H1 (cell line): ENCODE results near the gene FOXF1. TPM values are rescaled to one million over a fixed set of nuclear protein-coding genes. Genes with fewer than 3 reads are reported as not detected.

Experiments
- CTCF ChIA-PET: fragments of 300-600 bp; sonication (Branson Sonifier 250); formaldehyde crosslinking; loops from one replicate; lab custom pipeline; 2021; ENCODE audit not compliant: partially characterized antibody; lab: Charles Lee
- POLR2A ChIA-PET: fragments of 300-600 bp; sonication (Branson Sonifier 250); formaldehyde crosslinking; loops from one replicate; lab custom pipeline; 2021; ENCODE audit warnings: inconsistent platforms; ENCODE audit not compliant: partially characterized antibody; lab: Charles Lee
- DNase-seq, 2 experiments: peaks; one replicate each; pipeline versions ENCODE4 v3.0.0 to v3.0.0-alpha.2; 2010 to 2022; ENCODE audit warnings: low spot score in 2 of 2, low read depth in 1 of 2, mixed read lengths in 1 of 2
- FAIRE-seq: peaks from 2 replicates; lab custom pipeline; 2011; peaks lifted over from hg19 to GRCh38; lab: Jason Lieb, UNC
- H2AFZ ChIP-seq: 2 replicates; pipeline ENCODE4 v1.8.1; 2012; ENCODE audit warnings: low read length, inconsistent platforms
- H2AK5ac ChIP-seq: 2 replicates; pipeline ENCODE4 v1.6.1; 2013; ENCODE audit warnings: low read depth, low read length
- H2BK120ac ChIP-seq: replicated peaks from 2 replicates; pipeline ENCODE3; 2013; ENCODE audit warnings: low read depth, low read length, inconsistent platforms
- H2BK12ac ChIP-seq: 2 replicates; pipeline ENCODE4 v1.6.1; 2013; ENCODE audit warnings: low read depth, low read length
- H2BK15ac ChIP-seq: 2 replicates; pipeline ENCODE4 v1.6.1; 2013; ENCODE audit warnings: low read length
- H2BK20ac ChIP-seq: 2 replicates; pipeline ENCODE4 v1.6.1; 2013; ENCODE audit warnings: low read length
- H2BK5ac ChIP-seq: 2 replicates; pipeline ENCODE4 v1.6.1; 2013; ENCODE audit warnings: low read depth, low read length
- H3K14ac ChIP-seq: 2 replicates; pipeline ENCODE4 v1.6.1; 2013; ENCODE audit warnings: inconsistent platforms; ENCODE audit not compliant: insufficient read length
- H3K18ac ChIP-seq: 2 replicates; pipeline ENCODE4 v1.6.1; 2013; ENCODE audit warnings: low read length; ENCODE audit errors: extremely low read depth
- H3K23ac ChIP-seq: 2 replicates; pipeline ENCODE4 v1.6.1; 2013; ENCODE audit warnings: inconsistent platforms; ENCODE audit not compliant: insufficient read length
- H3K23me2 ChIP-seq: 2 replicates; pipeline ENCODE4 v1.6.1; 2013; ENCODE audit warnings: low read depth, low read length
- H3K27ac ChIP-seq: 2 replicates; pipeline ENCODE4 v1.6.1; 2011; ENCODE audit warnings: low read depth, low read length, inconsistent platforms
- H3K27me3 ChIP-seq, 4 experiments: replicated peaks in 1 of 4; 1 replicate in 1 of 4; 2 replicates in 3 of 4; pipeline versions ENCODE4 v1.6.1 to v1.8.1; 2011 to 2013; ENCODE audit warnings: low read length in 3 of 4, mild to moderate bottlenecking in 3 of 4, inconsistent platforms in 2 of 4, mixed read lengths in 2 of 4, moderate library complexity in 1 of 4; ENCODE audit not compliant: control insufficient read depth in 3 of 4, insufficient read depth in 3 of 4; ENCODE audit errors: extremely low read depth in 1 of 4
- H3K36me3 ChIP-seq, 4 experiments: 2 replicates each; pipeline versions ENCODE4 v1.6.1 to v1.8.1; 2011 to 2013; ENCODE audit warnings: mild to moderate bottlenecking in 4 of 4, low read length in 3 of 4, moderate library complexity in 2 of 4, control low read depth in 1 of 4, inconsistent platforms in 1 of 4; ENCODE audit not compliant: insufficient read depth in 4 of 4, control insufficient read depth in 2 of 4
- H3K4ac ChIP-seq: replicated peaks from 2 replicates; pipeline ENCODE3; 2013; ENCODE audit warnings: low read length, low read depth, mixed read lengths, inconsistent platforms; ENCODE audit not compliant: insufficient read length
- H3K4me1 ChIP-seq, 4 experiments: replicated peaks in 1 of 4; 1 replicate in 1 of 4; 2 replicates in 3 of 4; pipeline versions ENCODE4 v1.6.1 to v1.8.1; 2011 to 2013; ENCODE audit warnings: low read length in 3 of 4, inconsistent platforms in 2 of 4, mixed read lengths in 1 of 4; ENCODE audit not compliant: insufficient read depth in 4 of 4, control insufficient read depth in 3 of 4
- H3K4me2 ChIP-seq, 2 experiments: 2 replicates each; pipeline versions ENCODE4 v1.6.1 to v1.8.1; 2011 to 2013; ENCODE audit warnings: low read depth in 2 of 2, low read length in 2 of 2, control low read depth in 1 of 2, inconsistent platforms in 1 of 2, mild to moderate bottlenecking in 1 of 2; ENCODE audit not compliant: insufficient read depth in 1 of 2
- H3K4me3 ChIP-seq, 4 experiments: fragments of 200-600, 300-600 bp in 1 of 4; sonication (generic), shearing (Covaris generic), sonication (Bioruptor Twin) in 1 of 4; 2 replicates each; pipeline versions ENCODE4 v1.5.1 to v1.8.1; 2011 to 2016; ENCODE audit warnings: low read length in 4 of 4, low read depth in 3 of 4, control low read depth in 2 of 4, inconsistent platforms in 2 of 4, mild to moderate bottlenecking in 2 of 4, mixed read lengths in 1 of 4, moderate library complexity in 1 of 4; ENCODE audit not compliant: insufficient read depth in 2 of 4; ENCODE audit errors: extremely low read depth in 1 of 4
- H3K56ac ChIP-seq: replicated peaks from 2 replicates; pipeline ENCODE3; 2013; ENCODE audit warnings: low read depth, mild to moderate bottlenecking, mixed read lengths, low read length, inconsistent platforms; ENCODE audit not compliant: insufficient read length
- H3K79me1 ChIP-seq: 2 replicates; pipeline ENCODE4 v1.6.1; 2013; ENCODE audit warnings: low read depth, low read length, control low read depth
- H3K79me2 ChIP-seq, 2 experiments: 2 replicates each; pipeline versions ENCODE4 v1.6.1 to v1.8.1; 2012 to 2013; ENCODE audit warnings: low read length in 2 of 2, mild to moderate bottlenecking in 2 of 2, inconsistent platforms in 1 of 2; ENCODE audit not compliant: insufficient read depth in 2 of 2, control insufficient read depth in 1 of 2
- H3K9ac ChIP-seq, 4 experiments: replicated peaks in 1 of 4; 1 replicate in 1 of 4; 2 replicates in 3 of 4; pipeline versions ENCODE4 v1.6.1 to v1.8.1; 2011 to 2013; ENCODE audit warnings: low read depth in 3 of 4, low read length in 3 of 4, control low read depth in 2 of 4, mild to moderate bottlenecking in 2 of 4, moderate library complexity in 2 of 4, inconsistent platforms in 1 of 4; ENCODE audit errors: extremely low read depth in 1 of 4
- H3K9me3 ChIP-seq, 2 experiments: 2 replicates each; pipeline versions ENCODE4 v1.6.1 to v1.8.1; 2012 to 2013; ENCODE audit warnings: mild to moderate bottlenecking in 2 of 2, moderate library complexity in 2 of 2, control low read depth in 1 of 2, inconsistent platforms in 1 of 2, low read depth in 1 of 2, low read length in 1 of 2, mixed read lengths in 1 of 2; ENCODE audit not compliant: insufficient read depth in 2 of 2
- H4K20me1 ChIP-seq, 2 experiments: replicated peaks in 1 of 2; 2 replicates each; pipeline versions ENCODE3 to v1.8.1; 2011 to 2013; ENCODE audit warnings: inconsistent platforms in 2 of 2, low read length in 2 of 2, mild to moderate bottlenecking in 1 of 2; ENCODE audit not compliant: insufficient read depth in 2 of 2, control insufficient read depth in 1 of 2
- H4K5ac ChIP-seq: 2 replicates; pipeline ENCODE4 v1.6.1; 2013; ENCODE audit warnings: low read length, low read depth, mixed read lengths, inconsistent platforms; ENCODE audit not compliant: insufficient read length
- H4K8ac ChIP-seq: 2 replicates; pipeline ENCODE4 v1.8.0; 2013; ENCODE audit warnings: mild to moderate bottlenecking, moderate library complexity, low read length, inconsistent platforms; ENCODE audit not compliant: insufficient read depth; ENCODE audit errors: extremely low read depth
- H4K91ac ChIP-seq: replicated peaks from 2 replicates; pipeline ENCODE3; 2013; ENCODE audit warnings: low read length, mixed read lengths, inconsistent platforms; ENCODE audit not compliant: insufficient read length
- POLR2AphosphoS5 ChIP-seq: IDR thresholded peaks from 2 replicates; pipeline ENCODE4 v1.6.1; 2011; ENCODE audit warnings: low read depth, low read length
- TEAD4 ChIP-seq: IDR thresholded peaks from 2 replicates; pipeline ENCODE4 v1.6.1; 2012; ENCODE audit warnings: low read depth, low read length, inconsistent platforms, mixed read lengths
- WGBS, 2 experiments: shearing (Covaris generic) in 1 of 2; methylation state at CpG; one replicate each; pipeline versions ENCODE4 v1.1.6 to v1.1.7; 2013 to 2015; ENCODE audit warnings: low lambda C conversion rate in 2 of 2, mixed read lengths in 2 of 2, inconsistent platforms in 1 of 2, low coverage in 1 of 2, missing lambda C conversion rate in 1 of 2; ENCODE audit not compliant: insufficient replicate concordance in 2 of 2, insufficient coverage in 1 of 2, insufficient read length in 1 of 2; ENCODE audit errors: extremely low coverage in 1 of 2, missing lambda C conversion rate in 1 of 2; 5-methylcytosine and 5-hydroxymethylcytosine counted together
- polyA plus RNA-seq, 7 experiments: library from polyadenylated mRNA; depleted of rRNA in 3 of 7; stranded (reverse) in 5 of 7; unstranded in 2 of 7; fragments of >200 nt in 5 of 7; fragments of 200-250 nt in 2 of 7; gene quantifications; 1 replicate in 5 of 7; 2 replicates in 1 of 7; 4 replicates in 1 of 7; pipeline versions ENCODE4 v1.2.1 to v1.2.3, GENCODE V29; 2011 to 2013; ENCODE audit warnings: missing spikeins in 2 of 7, mixed read lengths in 2 of 7
- total RNA-seq: library from RNA; stranded (reverse); fragmentation: NEBNext Ultra II Directional; extraction: Animal tissue kit (Norgen Biotek cat#: 25700); gene quantifications from 2 replicates; pipeline ENCODE4 v1.2.1, GENCODE V29; 2021

Gene FOXF1
- total and polyA plus RNA-seq, 2 of the 8 experiments (the other 6 are each of a cell fraction or from before 2014, with no cell fraction given) = 0.02 TPM; not detected in 1

- FAIRE-seq (no peak), DNase-seq (no peak)
- Histone ChIP-seq H2AFZ (no peak overlapping the region), H2BK20ac (no peak overlapping the region), H3K18ac (no peak overlapping the region), H2BK5ac (no peak overlapping the region), H3K27ac (no peak overlapping the region), H3K23me2 (peaks cover 4% of the 10 kb centered on the region; the same call in 1 of the 2 replicates), H4K91ac (no peak overlapping the region), H3K79me1 (no peaks in the 10 kb centered on the region; the same call in 1 of the 2 replicates), H2BK120ac (no peak overlapping the region), H3K4me2 (peak overlapping the region in 1 of 2 experiments; percentile 72; a peak in 1 of 4 replicates), H2AK5ac (no peak overlapping the region), H4K8ac (0 out of 2 replicates have a peak overlapping the region, but pooled peaks have one; percentile 14), H3K9ac (no peak overlapping the region), H3K4me3 (no peak overlapping the region), H2BK12ac (no peak overlapping the region), H4K5ac (no peak overlapping the region), H3K23ac (no peak overlapping the region), H3K14ac (no peak overlapping the region), H3K4ac (no peak overlapping the region), H3K56ac (no peak overlapping the region), H3K9me3 (no peaks in the 10 kb centered on the region), H2BK15ac (no peak overlapping the region), H3K27me3 (peaks cover 0 to 7% (median 0%) of the 10 kb centered on the region in 4 experiments; a peak in 1 of 7 replicates), H4K20me1 (no peaks in the 10 kb centered on the region), H3K79me2 (no peaks in the 10 kb centered on the region; a peak in 1 of 4 replicates), H3K4me1 (peaks cover 0 to 7% (median 3%) of the 10 kb centered on the region in 4 experiments; a peak in 4 of 7 replicates), H3K36me3 (no peaks in the 10 kb centered on the region)
- POLR2A ChIA-PET = no interaction called here
- 76% methylated on average over 5 of the region's 5 CpGs; no CpG with 5 or more reads in 1 of the 2 experiments for WGBS, 2 experiments
- CTCF ChIA-PET = interaction anchor here (0.8 to 1.0 kb wide), 2 partner anchors 19 to 497 kb away, joined by 3 to 4 read pairs; no protein-coding TSS in a partner anchor
- TF ChIP-seq POLR2AphosphoS5 = no peak
- TF ChIP-seq TEAD4 = no peak
These were observed 46.2 kb downstream of the FOXF1 start for GRCh38 chr16:86556576-86556975.
